IPS-NIHi7 (cell line): ENCODE results near the gene TERT.

Experiments
- DNase-seq: peaks from one replicate; pipeline ENCODE4 v3.0.0; 2012; ENCODE audit warnings: mixed read lengths; ENCODE audit errors: extremely low spot score

The TERT gene

DNA sequence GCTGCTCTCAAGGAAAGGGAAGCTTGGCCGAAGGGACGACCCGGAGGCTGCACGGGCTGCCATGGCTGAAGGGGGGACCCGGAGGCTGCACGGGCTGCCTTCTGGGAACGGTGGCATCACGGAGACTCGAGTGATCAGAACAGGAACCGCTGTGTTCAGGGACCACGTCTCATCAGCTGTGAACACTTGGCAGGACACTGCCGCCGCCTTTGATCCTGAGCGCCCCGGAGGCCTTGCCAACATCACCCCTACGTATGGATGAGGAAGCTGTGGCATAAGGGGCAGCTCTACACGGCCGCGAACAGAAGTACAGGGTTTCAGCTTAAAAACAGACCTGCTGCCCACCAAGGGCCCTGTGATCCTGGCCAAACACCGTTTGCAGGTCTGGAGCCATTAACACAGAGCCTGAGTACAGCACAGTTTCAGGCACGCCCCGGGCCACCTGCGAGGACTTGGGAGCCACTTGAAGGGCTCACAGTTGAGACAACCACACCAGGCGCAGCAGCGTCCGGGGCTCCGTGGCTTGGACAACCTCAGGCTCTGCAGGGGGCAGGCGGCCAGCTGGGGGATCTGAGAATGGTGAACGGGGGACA, 23.9 kb upstream of the TERT start:
- DNase-seq: no peak

- no peak for DNase-seq
Observed at GRCh38 chr5:1317921-1318565, 23.2 kb upstream of the TERT start.

- no peak for DNase-seq
Observed at GRCh38 chr5:1316588-1317340, 21.9 kb upstream of the TERT start.

GRCh38 chr5:1315709-1316587, 21.1 kb upstream of the TERT start:
- DNase-seq: peak; percentile 60

GRCh38 chr5:1315018-1315708, 20.3 kb upstream of the TERT start:
- DNase-seq: no peak

DNA sequence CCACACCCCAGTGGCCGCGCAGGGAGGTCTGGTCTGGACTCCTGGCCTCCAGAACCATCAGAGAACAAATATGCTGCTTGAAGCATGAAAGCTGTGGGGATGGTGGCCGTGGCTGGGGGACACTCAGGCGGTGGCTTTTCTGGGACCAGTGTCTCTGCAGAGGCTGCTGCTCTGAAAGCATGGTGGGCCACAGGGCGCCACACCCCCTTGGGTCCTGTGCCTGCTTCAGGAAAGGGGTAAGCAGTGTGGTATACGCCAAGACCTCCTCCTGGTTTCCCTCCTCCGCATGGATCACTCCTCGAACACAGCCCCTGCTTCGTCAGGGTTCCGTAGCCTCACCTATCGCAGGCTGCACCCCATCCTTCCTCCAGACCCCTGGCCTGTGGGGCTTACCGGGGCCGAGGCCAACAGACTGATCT, 19.7 kb upstream of the TERT start:
- DNase-seq: no peak

DNA sequence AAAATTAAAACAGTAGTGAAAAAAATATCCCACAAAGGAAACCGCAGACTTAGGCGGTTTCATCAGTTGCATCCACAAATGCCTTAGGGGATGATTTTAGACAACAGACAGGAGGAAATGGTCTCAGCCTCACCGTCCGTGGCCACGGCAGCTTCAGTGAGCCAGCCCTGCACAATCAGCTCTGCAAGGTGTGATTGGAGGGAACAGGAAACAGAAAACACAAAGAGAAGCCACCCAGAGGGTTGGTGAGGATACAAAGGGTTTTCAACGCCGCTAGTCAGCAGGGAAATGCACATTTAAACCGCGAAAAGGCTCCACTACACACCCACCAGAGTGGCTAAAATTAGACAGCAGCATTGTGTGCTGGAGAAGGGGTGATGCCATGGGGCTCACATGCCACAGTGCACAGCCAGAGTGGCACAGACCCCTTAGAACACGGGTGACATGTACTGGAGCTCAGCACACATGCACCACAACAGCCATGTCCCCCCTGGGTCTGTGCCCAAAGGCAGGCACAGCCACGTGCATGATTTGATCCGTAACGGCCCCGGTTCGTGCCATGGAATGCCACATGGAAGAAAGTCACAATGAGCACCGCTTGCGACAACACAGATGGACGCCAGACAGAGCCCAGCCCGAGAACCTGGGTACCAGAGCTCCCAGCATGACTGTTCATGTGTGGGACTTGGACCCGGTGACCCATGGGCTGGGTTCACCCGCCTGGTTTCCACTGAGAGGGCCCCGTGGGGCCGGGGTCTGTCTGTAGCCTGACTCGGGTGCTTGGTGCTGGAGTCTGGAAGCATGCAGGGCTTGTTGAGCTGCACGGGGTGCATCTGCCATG, 18.3 kb upstream of the TERT start:
- DNase-seq: no peak

- DNase-seq: no peak
Observed at GRCh38 chr5:1312206-1312605, 17.3 kb upstream of the TERT start.

- no peak for DNase-seq
Observed at GRCh38 chr5:1311439-1312055, 16.7 kb upstream of the TERT start.

GRCh38 chr5:1310118-1310517, 15.2 kb upstream of the TERT start:
- no peak for DNase-seq

- DNase-seq: no peak
Observed at GRCh38 chr5:1304033-1304432, 9.2 kb upstream of the TERT start.

- no peak for DNase-seq
Observed at GRCh38 chr5:1302258-1302657, 7.4 kb upstream of the TERT start.

- no peak for DNase-seq
Observed at GRCh38 chr5:1300581-1301083, 5.8 kb upstream of the TERT start.

DNA sequence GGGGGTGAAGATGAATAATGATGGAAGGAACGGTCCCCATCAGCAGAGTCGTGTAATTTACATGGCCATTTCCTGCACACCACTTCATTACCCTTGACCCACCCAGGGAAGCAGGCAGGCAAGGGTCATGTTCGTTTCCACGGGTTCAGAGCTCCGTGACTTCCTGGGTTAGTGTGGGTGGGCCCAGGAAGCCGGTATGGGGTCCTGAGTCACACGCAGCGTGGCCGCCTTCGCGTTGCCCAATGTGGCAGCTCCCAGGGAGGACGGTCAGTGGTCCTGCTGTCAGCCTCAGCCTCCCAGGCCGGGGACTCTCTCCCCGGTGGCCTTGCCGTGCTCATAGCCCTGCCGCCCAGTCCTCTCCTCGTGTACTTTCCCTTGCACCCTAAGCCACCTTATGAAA, 5.1 kb upstream of the TERT start:
- no peak for DNase-seq

- no peak for DNase-seq
Observed at GRCh38 chr5:1299511-1299850, 4.6 kb upstream of the TERT start.

DNA sequence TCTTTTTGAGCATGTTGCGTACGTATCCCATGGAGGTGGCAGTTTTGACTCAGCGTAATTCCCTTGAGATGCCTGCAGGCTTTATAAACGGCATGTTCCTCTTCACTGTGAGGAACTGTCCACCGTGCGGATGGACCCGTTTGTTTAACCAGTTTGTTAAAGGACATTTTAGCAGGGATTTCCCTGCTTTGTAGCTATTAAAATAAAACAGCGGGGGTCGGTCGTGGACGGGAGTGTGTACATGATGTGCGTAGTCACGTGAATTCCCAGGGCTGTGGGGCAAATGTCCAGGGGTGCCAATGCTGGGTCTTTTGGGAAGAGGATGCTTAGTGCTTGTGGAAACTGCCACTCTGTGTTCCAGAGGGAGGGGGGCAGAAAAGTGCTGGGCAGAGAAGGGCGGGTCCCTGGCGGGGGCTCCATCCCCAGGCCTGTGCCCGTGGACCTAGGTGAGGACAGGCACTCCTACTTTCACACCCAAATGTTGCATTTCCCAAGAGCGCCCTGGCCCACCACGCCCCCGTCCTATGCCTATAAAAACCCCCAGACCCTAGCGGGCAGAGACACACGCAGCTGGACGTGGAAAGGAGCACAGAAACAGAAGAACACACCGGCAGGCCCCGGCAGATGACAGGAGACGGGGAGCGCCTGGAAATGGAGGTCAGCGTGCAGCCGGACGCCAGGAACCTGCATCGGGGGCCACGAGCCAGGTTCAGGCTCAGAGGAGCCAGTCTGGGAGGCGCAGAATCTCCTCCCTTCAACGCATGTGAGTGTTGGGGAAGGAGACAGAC, 4.0 kb upstream of the TERT start:
- DNase-seq: no peak

- DNase-seq: no peak
Observed at GRCh38 chr5:1298067-1298551, 3.2 kb upstream of the TERT start.

GRCh38 chr5:1297243-1297642, 2.4 kb upstream of the TERT start:
- no peak for DNase-seq

DNA sequence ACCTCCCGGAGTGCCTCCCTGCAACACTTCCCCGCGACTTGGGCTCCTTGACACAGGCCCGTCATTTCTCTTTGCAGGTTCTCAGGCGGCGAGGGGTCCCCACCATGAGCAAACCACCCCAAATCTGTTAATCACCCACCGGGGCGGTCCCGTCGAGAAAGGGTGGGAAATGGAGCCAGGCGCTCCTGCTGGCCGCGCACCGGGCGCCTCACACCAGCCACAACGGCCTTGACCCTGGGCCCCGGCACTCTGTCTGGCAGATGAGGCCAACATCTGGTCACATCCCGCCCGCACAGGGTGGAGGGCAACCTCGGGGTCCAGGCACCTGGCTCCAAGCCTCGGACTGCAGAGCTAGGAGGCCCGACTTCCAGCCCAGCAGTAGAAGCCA, 776 bp upstream of the TERT start:
- no peak for DNase-seq
